Measurements from ENCODE around the gene MECP2. TPM values are rescaled to one million over a fixed set of nuclear protein-coding genes. Genes with fewer than 3 reads are reported as not detected.

The MECP2 gene
- total and polyA plus RNA-seq, 2 donors (not counting 1 experiment from before 2014, with no cell fraction given): 20.0 to 122 TPM

- Histone ChIP-seq H3K4me3 (ENCODE audit: control extremely low read depth in 1 of 5, extremely low read depth in 1 of 5, insufficient read depth in 1 of 5, low read depth in 2 of 5, low read length in 4 of 5) (peak overlapping the region; percentile 49 to 99 (median 97)), H3K79me2 (ENCODE audit: control insufficient read depth, insufficient read depth, low read length) (peaks cover 30% of the 10 kb centered on the region), H3K36me3 (replicated peaks in 1 of 2; ENCODE audit: control extremely low read depth in 1 of 2, control insufficient read depth in 1 of 2, extremely low read depth in 1 of 2, insufficient read depth in 2 of 2, low read length in 1 of 2) (peaks cover 0 to 1% of the 10 kb centered on the region in 2 experiments), H3K4me1 (ENCODE audit: control insufficient read depth in 2 of 2, insufficient read depth in 2 of 2, low read length in 2 of 2) (peaks cover 30 to 34% of the 10 kb centered on the region in 2 donors), H4K20me1 (ENCODE audit: control insufficient read depth, insufficient read depth, low read length, poor library complexity, severe bottlenecking) (peaks cover 13% of the 10 kb centered on the region), H2AFZ (ENCODE audit: insufficient read depth, low read depth, low read length, poor library complexity, severe bottlenecking) (peak overlapping the region; percentile 71), H3K9ac (ENCODE audit: low read length) (peak overlapping the region; percentile 100), H3K9me3 (ENCODE audit: control extremely low read depth in 1 of 3, control insufficient read depth in 2 of 3, insufficient read depth in 1 of 3, low read length in 2 of 3) (no peaks in the 10 kb centered on the region), H3K4me2 (replicated peaks; ENCODE audit: low read depth, low read length, poor library complexity, severe bottlenecking) (peak overlapping the region; percentile 70), H3K27ac (ENCODE audit: low read length in 2 of 2) (peak overlapping the region; percentile 56 to 100), H3K27me3 (replicated peaks in 1 of 4; ENCODE audit: control extremely low read depth in 1 of 4, control insufficient read depth in 3 of 4, insufficient read depth in 4 of 4, low read length in 3 of 4) (no peaks in the 10 kb centered on the region)
- TF ChIP-seq EZH2 (IDR thresholded peaks at IDR 0.05; ENCODE audit: borderline replicate concordance, insufficient read depth, low read depth, low read length, poor library complexity, severe bottlenecking): no peak
- TF ChIP-seq CTCF (IDR thresholded peaks at IDR 0.05): no peak
- H3K9me3 Mint-ChIP-seq (ENCODE audit: insufficient read depth): no peaks in the 10 kb centered on the region
- ChIA-PET POLR2A (interaction anchor here (0.6 to 1.5 kb wide), 2 partner anchors 47 to 398 kb away, joined by 3 to 4 read pairs; partner anchors contain the start of gene ARHGAP4), CTCF (interaction anchor here (0.6 to 1.7 kb wide), 3 partner anchors 32 to 218 kb away, joined by 3 to 12 read pairs (median 5); no protein-coding TSS in a partner anchor)
- 56% methylated on average over 3 of the region's 20 CpGs for WGBS (ENCODE audit: insufficient coverage)
- ATAC-seq (ENCODE audit: low read depth): no peak
- peak overlapping the region; percentile 94 for H3K27ac Mint-ChIP-seq
- no peaks in the 10 kb centered on the region for H3K27me3 Mint-ChIP-seq
- H3K4me3 Mint-ChIP-seq: peak overlapping the region; percentile 92
- peaks cover 31% of the 10 kb centered on the region for H3K4me1 Mint-ChIP-seq
- no peak for DNase-seq
- intact Hi-C loops (cut with micrococcal nuclease): loop anchor here (2.0 to 5.0 kb wide), 4 partner anchors 34 to 404 kb away; partner anchors contain the start of genes EMD and IRAK1
Measured at GRCh38 chrX:153973127-153974002, 124.2 kb downstream of the MECP2 start.

All from B cell (primary cell).